Measurements from ENCODE around the gene SLC25A21. TPM values are rescaled to one million over a fixed set of nuclear protein-coding genes. Genes with fewer than 3 reads are reported as not detected.

The SLC25A21 gene
- total and polyA plus RNA-seq, 7 experiments from 2014 or later = not detected

DNA sequence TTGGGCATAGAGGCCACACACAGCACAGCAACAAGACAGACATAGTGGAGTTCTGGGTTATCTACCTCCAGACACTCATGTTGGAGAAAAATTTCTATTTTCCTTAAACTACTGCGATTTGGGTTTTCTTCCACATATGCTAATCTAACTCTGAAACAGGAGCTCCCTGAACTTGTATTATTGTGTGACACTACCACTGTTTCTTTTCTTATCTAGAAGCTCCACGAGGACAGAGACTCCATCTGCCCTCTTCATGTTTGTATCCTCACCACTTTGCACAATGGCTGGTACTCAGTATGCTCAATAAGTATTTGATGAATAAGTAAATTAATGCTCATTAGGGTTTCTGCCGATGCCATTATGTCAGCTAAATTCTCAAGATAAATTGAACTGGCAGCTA is 292.1 kb downstream of the SLC25A21 start:
- ChIA-PET CTCF (no interaction called here), POLR2A (no interaction called here)
- no peaks in the 10 kb centered on the region for H3K27me3 ChIP-seq (ENCODE audit: control insufficient read depth in 2 of 2, insufficient read depth in 2 of 2, low read length in 2 of 2)
- DNase-seq (no peak), ATAC-seq (no peak)
- no peak overlapping the region for H3K4me3 Mint-ChIP-seq
- no peaks in the 10 kb centered on the region for H3K36me3 ChIP-seq (ENCODE audit: control insufficient read depth in 2 of 3, insufficient read depth in 3 of 3, low read length in 3 of 3)
- no peaks in the 10 kb centered on the region for H3K9me3 ChIP-seq (ENCODE audit: control insufficient read depth in 2 of 3, low read length in 3 of 3)
- no peaks in the 10 kb centered on the region for H3K4me1 ChIP-seq (ENCODE audit: control insufficient read depth in 2 of 2, insufficient read depth in 2 of 2, low read length in 2 of 2)
- H3K27ac Mint-ChIP-seq = no peak overlapping the region
- H3K27ac ChIP-seq (ENCODE audit: low read depth, low read length) = no peak overlapping the region
- H3K9me3 Mint-ChIP-seq = peaks cover 0 to 19% (median 6%) of the 10 kb centered on the region in 11 donors
- no peaks in the 10 kb centered on the region for H3K4me1 Mint-ChIP-seq
- H3K4me3 ChIP-seq (ENCODE audit: low read length) = no peak overlapping the region
- H3K27me3 Mint-ChIP-seq = no peaks in the 10 kb centered on the region
- peaks cover 0 to 4% (median 0%) of the 10 kb centered on the region in 5 donors for H3K36me3 Mint-ChIP-seq
- intact Hi-C loops (cut with micrococcal nuclease) = no loop called here

DNA sequence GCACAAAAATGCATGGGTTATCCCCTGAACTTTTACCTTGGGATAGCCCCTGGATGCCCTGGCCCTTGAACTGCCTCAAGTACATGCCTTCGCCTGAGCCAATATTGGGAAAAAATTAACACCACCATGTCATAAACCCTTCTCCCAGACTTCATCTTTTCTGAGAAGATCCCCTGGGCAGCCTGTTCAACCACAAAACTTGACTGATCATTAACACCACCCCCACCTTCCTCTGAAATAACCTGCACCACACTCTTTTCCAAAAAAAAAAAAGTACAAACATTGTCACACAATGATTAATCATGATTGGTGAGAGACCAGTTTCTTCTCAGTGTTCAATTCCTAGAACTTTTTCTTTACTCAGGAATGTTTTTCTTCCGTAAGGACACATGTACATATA is 292.8 kb downstream of the SLC25A21 start:
- H3K27ac ChIP-seq (ENCODE audit: low read depth, low read length) = no peak overlapping the region
- H3K4me3 ChIP-seq (ENCODE audit: low read length) = no peak overlapping the region
- H3K9me3 ChIP-seq (ENCODE audit: control insufficient read depth in 2 of 3, low read length in 3 of 3) = no peaks in the 10 kb centered on the region
- Mint-ChIP-seq H3K4me1 (peaks cover 0 to 2% (median 0%) of the 10 kb centered on the region in 7 donors), H3K9me3 (peaks cover 0 to 14% (median 8%) of the 10 kb centered on the region in 11 donors), H3K36me3 (no peaks in the 10 kb centered on the region), H3K27me3 (peaks cover 0 to 3% (median 0%) of the 10 kb centered on the region in 5 donors), H3K4me3 (no peak overlapping the region), H3K27ac (no peak overlapping the region)
- ATAC-seq (no peak), DNase-seq (no peak)
- intact Hi-C loops (cut with micrococcal nuclease) = no loop called here
- no peaks in the 10 kb centered on the region for H3K27me3 ChIP-seq (ENCODE audit: control insufficient read depth in 2 of 2, insufficient read depth in 2 of 2, low read length in 2 of 2)
- no peaks in the 10 kb centered on the region for H3K4me1 ChIP-seq (ENCODE audit: control insufficient read depth in 2 of 2, insufficient read depth in 2 of 2, low read length in 2 of 2)
- ChIA-PET CTCF (no interaction called here), POLR2A (no interaction called here)
- H3K36me3 ChIP-seq (ENCODE audit: control insufficient read depth in 2 of 3, insufficient read depth in 3 of 3, low read length in 3 of 3) = no peaks in the 10 kb centered on the region

DNA sequence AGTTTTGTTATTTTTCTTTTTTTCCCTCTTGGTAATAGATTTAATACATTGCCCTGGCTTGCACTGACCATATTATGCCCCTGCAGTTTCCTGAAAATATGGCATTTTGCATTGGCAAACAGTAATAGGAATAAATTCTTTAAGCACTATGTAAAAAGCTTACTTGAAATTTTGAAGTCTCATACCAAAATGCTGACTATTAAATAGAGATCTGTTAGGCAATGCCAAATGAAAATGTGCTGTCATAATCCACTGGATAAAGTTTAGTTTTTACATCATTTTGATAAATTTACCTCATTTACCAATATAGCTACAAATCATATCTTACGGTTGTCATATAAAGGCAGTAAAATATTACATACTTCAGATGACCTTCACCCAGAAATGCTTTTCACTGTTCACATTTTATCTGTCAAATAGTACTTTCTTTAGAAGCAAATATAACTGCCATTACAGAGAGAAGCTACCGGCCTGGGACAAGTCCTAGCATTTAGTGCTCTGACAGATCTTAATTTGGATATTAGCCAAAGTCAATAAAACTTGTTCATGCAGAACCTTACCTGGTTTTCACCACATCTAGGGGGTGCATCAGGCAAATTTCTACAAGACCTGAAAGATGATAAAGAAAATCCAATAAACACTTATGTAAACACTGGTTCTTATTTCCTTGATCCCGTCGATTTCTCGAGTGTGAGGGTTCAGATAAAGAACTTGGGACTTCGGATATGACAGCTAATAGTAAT is 297.8 kb downstream of the SLC25A21 start:
- peaks cover 0 to 3% (median 0%) of the 10 kb centered on the region in 5 donors for H3K27me3 Mint-ChIP-seq
- H3K4me1 Mint-ChIP-seq = peaks cover 0 to 2% (median 0%) of the 10 kb centered on the region in 7 donors

DNA sequence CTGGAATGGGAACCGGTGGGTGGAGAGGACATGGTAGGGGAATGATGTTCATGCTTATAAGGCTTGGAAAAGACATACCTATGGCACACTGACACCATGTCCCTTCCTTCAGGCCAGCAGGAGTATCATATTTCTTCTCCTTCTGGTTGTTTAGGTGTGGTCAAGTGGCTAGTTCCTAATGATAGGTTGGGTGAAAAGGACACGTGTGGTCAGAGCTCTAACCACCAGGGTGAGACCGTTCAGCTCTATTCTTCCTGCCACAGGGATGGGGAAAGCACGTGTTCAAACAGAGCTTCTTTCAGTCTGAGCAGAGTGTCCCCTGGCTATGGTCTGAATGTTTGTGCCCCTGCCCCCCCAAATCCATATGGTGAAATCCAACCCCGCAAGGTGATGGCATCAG is 301.6 kb downstream of the SLC25A21 start:
- no peaks in the 10 kb centered on the region for H3K4me1 ChIP-seq (ENCODE audit: control insufficient read depth in 2 of 2, insufficient read depth in 2 of 2, low read length in 2 of 2)
- CTCF ChIA-PET = no interaction called here
- no peaks in the 10 kb centered on the region for H3K27me3 ChIP-seq (ENCODE audit: control insufficient read depth in 2 of 2, insufficient read depth in 2 of 2, low read length in 2 of 2)
- H3K27me3 Mint-ChIP-seq = peaks cover 0 to 3% (median 0%) of the 10 kb centered on the region in 5 donors
- no peaks in the 10 kb centered on the region for H3K36me3 Mint-ChIP-seq
- no peaks in the 10 kb centered on the region for H3K9me3 ChIP-seq (ENCODE audit: control insufficient read depth in 2 of 3, low read length in 3 of 3)
- no peak overlapping the region for H3K27ac Mint-ChIP-seq
- H3K4me3 Mint-ChIP-seq = no peak overlapping the region
- ATAC-seq (no peak), DNase-seq (no peak)
- H3K4me3 ChIP-seq (ENCODE audit: low read length) = no peak overlapping the region
- peaks cover 0 to 11% (median 3%) of the 10 kb centered on the region in 11 donors for H3K9me3 Mint-ChIP-seq
- H3K27ac ChIP-seq (ENCODE audit: low read depth, low read length) = no peak overlapping the region
- no peaks in the 10 kb centered on the region for H3K36me3 ChIP-seq (ENCODE audit: control insufficient read depth in 2 of 3, insufficient read depth in 3 of 3, low read length in 3 of 3)
- POLR2A ChIA-PET = no interaction called here
- H3K4me1 Mint-ChIP-seq = peaks cover 0 to 2% (median 0%) of the 10 kb centered on the region in 7 donors
- intact Hi-C loops (cut with micrococcal nuclease) = no loop called here

More for the DNA sequence above, 297.8 kb downstream of the SLC25A21 start:
- Mint-ChIP-seq H3K36me3 (no peaks in the 10 kb centered on the region), H3K9me3 (peaks cover 0 to 10% (median 2%) of the 10 kb centered on the region in 11 donors), H3K27ac (no peak overlapping the region), H3K4me3 (no peak overlapping the region)
- Histone ChIP-seq H3K27me3 (ENCODE audit: control insufficient read depth in 2 of 2, insufficient read depth in 2 of 2, low read length in 2 of 2) (no peaks in the 10 kb centered on the region), H3K27ac (ENCODE audit: low read depth, low read length) (no peak overlapping the region), H3K9me3 (ENCODE audit: control insufficient read depth in 2 of 3, low read length in 3 of 3) (no peaks in the 10 kb centered on the region), H3K36me3 (ENCODE audit: control insufficient read depth in 2 of 3, insufficient read depth in 3 of 3, low read length in 3 of 3) (no peaks in the 10 kb centered on the region), H3K4me1 (ENCODE audit: control insufficient read depth in 2 of 2, insufficient read depth in 2 of 2, low read length in 2 of 2) (no peaks in the 10 kb centered on the region), H3K4me3 (ENCODE audit: low read length) (no peak overlapping the region)
- intact Hi-C loops (cut with micrococcal nuclease) = no loop called here
- ATAC-seq = no peak
- ChIA-PET CTCF (no interaction called here), POLR2A (no interaction called here)
- no peak for DNase-seq

DNA sequence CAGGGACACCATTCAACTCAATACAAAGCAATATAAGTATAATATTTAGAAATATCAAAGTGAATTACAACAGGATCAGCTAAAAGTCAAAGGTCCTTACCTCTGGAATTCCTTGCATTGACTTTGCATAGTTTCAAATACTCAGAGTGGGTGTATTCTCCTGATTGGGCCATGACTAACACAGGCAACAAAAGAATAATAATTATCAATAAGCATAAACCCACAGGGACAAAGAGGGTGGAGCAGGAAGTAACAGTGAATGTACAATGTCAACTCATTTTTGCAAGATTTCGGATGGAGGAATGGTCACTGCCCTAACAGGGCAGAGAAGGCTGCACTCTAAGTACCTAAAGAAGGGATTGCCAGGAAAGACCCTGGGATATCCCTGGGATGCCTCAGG is 303.3 kb downstream of the SLC25A21 start:
- intact Hi-C loops (cut with micrococcal nuclease) = no loop called here

DNA sequence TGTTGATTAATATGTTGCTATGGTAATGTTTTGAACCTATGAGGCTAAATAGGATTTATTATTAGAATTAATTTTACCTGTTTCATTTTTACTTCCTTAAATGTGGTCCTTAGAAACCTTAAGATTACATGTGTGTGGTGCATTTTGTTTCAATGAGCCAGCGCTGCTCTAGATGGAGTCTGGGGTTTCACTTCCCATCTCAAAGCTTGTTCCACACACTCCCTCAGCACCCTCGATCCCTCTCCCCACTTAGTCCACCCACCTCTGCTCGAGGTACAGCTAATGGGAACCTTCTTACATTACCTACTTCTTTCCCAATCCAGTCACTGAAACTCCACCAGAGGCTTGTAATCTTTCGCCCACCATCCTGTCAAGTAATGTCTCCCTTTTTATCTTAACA is 305.5 kb downstream of the SLC25A21 start:
- CTCF ChIA-PET = no interaction called here
- intact Hi-C loops (cut with micrococcal nuclease) = no loop called here
- Histone ChIP-seq H3K9me3 (ENCODE audit: control insufficient read depth in 2 of 3, low read length in 3 of 3) (no peaks in the 10 kb centered on the region), H3K27me3 (ENCODE audit: control insufficient read depth in 2 of 2, insufficient read depth in 2 of 2, low read length in 2 of 2) (no peaks in the 10 kb centered on the region), H3K4me1 (ENCODE audit: control insufficient read depth in 2 of 2, insufficient read depth in 2 of 2, low read length in 2 of 2) (no peaks in the 10 kb centered on the region), H3K36me3 (ENCODE audit: control insufficient read depth in 2 of 3, insufficient read depth in 3 of 3, low read length in 3 of 3) (no peaks in the 10 kb centered on the region), H3K27ac (ENCODE audit: low read depth, low read length) (no peak overlapping the region), H3K4me3 (ENCODE audit: low read length) (no peak overlapping the region)
- POLR2A ChIA-PET = no interaction called here
- Mint-ChIP-seq H3K9me3 (peaks cover 0 to 11% (median 3%) of the 10 kb centered on the region in 11 donors), H3K27me3 (no peaks in the 10 kb centered on the region), H3K4me1 (no peaks in the 10 kb centered on the region), H3K4me3 (no peak overlapping the region), H3K27ac (no peak overlapping the region), H3K36me3 (no peaks in the 10 kb centered on the region)
- DNase-seq (no peak), ATAC-seq (no peak)

More for the DNA sequence above, 303.3 kb downstream of the SLC25A21 start:
- Histone ChIP-seq H3K4me3 (ENCODE audit: low read length) (no peak overlapping the region), H3K27ac (ENCODE audit: low read depth, low read length) (no peak overlapping the region), H3K4me1 (ENCODE audit: control insufficient read depth in 2 of 2, insufficient read depth in 2 of 2, low read length in 2 of 2) (no peaks in the 10 kb centered on the region), H3K27me3 (ENCODE audit: control insufficient read depth in 2 of 2, insufficient read depth in 2 of 2, low read length in 2 of 2) (no peaks in the 10 kb centered on the region), H3K9me3 (ENCODE audit: control insufficient read depth in 2 of 3, low read length in 3 of 3) (no peaks in the 10 kb centered on the region), H3K36me3 (ENCODE audit: control insufficient read depth in 2 of 3, insufficient read depth in 3 of 3, low read length in 3 of 3) (no peaks in the 10 kb centered on the region)
- Mint-ChIP-seq H3K36me3 (no peaks in the 10 kb centered on the region), H3K9me3 (peaks cover 0 to 11% (median 2%) of the 10 kb centered on the region in 11 donors), H3K27me3 (no peaks in the 10 kb centered on the region), H3K4me3 (no peak overlapping the region), H3K27ac (no peak overlapping the region), H3K4me1 (no peaks in the 10 kb centered on the region)
- ChIA-PET CTCF (no interaction called here), POLR2A (no interaction called here)
- DNase-seq (no peak), ATAC-seq (no peak)

DNA sequence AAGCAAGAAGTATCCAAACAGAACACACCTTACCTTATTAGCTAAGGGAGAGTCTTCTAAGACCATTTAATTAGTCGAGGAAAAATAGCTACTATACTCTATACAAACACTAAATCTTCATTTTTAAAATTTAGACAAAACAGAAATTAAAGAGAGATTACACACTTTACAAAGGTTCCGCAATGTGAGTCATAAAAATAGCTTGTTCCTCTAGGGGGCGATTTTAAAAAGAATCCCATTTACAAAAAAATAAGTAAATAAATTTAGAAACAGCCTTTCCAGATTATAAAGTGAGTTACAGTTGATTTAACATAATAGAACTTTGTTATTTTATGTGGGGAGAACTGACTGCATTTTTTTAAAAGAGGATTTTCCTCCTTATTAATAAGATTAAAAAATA is 309.1 kb downstream of the SLC25A21 start:
- Mint-ChIP-seq H3K27me3 (no peaks in the 10 kb centered on the region), H3K4me1 (no peaks in the 10 kb centered on the region), H3K9me3 (peaks cover 0 to 12% (median 3%) of the 10 kb centered on the region in 11 donors), H3K27ac (no peak overlapping the region), H3K36me3 (no peaks in the 10 kb centered on the region), H3K4me3 (no peak overlapping the region)
- Histone ChIP-seq H3K4me3 (ENCODE audit: low read length) (no peak overlapping the region), H3K27ac (ENCODE audit: low read depth, low read length) (no peak overlapping the region), H3K4me1 (ENCODE audit: control insufficient read depth in 2 of 2, insufficient read depth in 2 of 2, low read length in 2 of 2) (no peaks in the 10 kb centered on the region), H3K27me3 (ENCODE audit: control insufficient read depth in 2 of 2, insufficient read depth in 2 of 2, low read length in 2 of 2) (no peaks in the 10 kb centered on the region), H3K36me3 (ENCODE audit: control insufficient read depth in 2 of 3, insufficient read depth in 3 of 3, low read length in 3 of 3) (no peaks in the 10 kb centered on the region), H3K9me3 (ENCODE audit: control insufficient read depth in 2 of 3, low read length in 3 of 3) (no peaks in the 10 kb centered on the region)
- no peak for DNase-seq
- ChIA-PET CTCF (no interaction called here), POLR2A (no interaction called here)
- no peak for ATAC-seq
- intact Hi-C loops (cut with micrococcal nuclease) = no loop called here

Measured in naive thymus-derived CD4-positive, alpha-beta T cell (primary cell).